GM23338 (cell line): ENCODE results near the gene OR1M1. TPM values are rescaled to one million over a fixed set of nuclear protein-coding genes. Genes with fewer than 3 reads are reported as not detected.

Source experiments
- ATAC-seq: fragments of 200-7000 bp; cut with Tn5 transposase; 3 replicates; pipeline ENCODE4 v1.9.1; 2020
- DNase-seq: peaks from one replicate; pipeline ENCODE4 v3.0.0-alpha.2; 2015; ENCODE audit warnings: low spot score
- H2AFZ ChIP-seq: fragments of 200-600 bp; sonication (generic); 2 replicates; pipeline ENCODE4 v1.8.0; 2016; ENCODE audit warnings: antibody characterized with exemption, mild to moderate bottlenecking, moderate library complexity
- H3F3A ChIP-seq: fragments of 200-600 bp; sonication (generic); replicated peaks from 2 replicates; pipeline ENCODE4 v1.8.0; 2017; ENCODE audit warnings: antibody characterized with exemption, mixed run types, low read depth
- H3K27ac ChIP-seq: fragments of 200-600 bp; sonication (generic); 2 replicates; pipeline ENCODE4 v1.6.1; 2016; ENCODE audit warnings: low read depth
- H3K27me3 ChIP-seq: fragments of 200-600 bp; sonication (generic); 2 replicates; pipeline ENCODE4 v1.8.0; 2016; ENCODE audit warnings: mild to moderate bottlenecking, mixed run types, moderate library complexity; ENCODE audit not compliant: insufficient read depth
- H3K36me3 ChIP-seq: fragments of 200-600 bp; sonication (generic); 2 replicates; pipeline ENCODE4 v1.8.0; 2016; ENCODE audit warnings: mild to moderate bottlenecking; ENCODE audit not compliant: insufficient read depth
- H3K4me1 ChIP-seq: fragments of 200-600 bp; sonication (generic); 2 replicates; pipeline ENCODE4 v1.8.0; 2016; ENCODE audit warnings: mild to moderate bottlenecking, moderate library complexity; ENCODE audit not compliant: insufficient read depth
- H3K4me2 ChIP-seq: fragments of 200-600 bp; sonication (generic); 2 replicates; pipeline ENCODE4 v1.7.1; 2017; ENCODE audit warnings: mixed run types
- H3K4me3 ChIP-seq: fragments of 200-600 bp; sonication (generic); 2 replicates; pipeline ENCODE4 v1.6.1; 2016; ENCODE audit warnings: mixed run types
- H3K79me2 ChIP-seq: fragments of 200-600 bp; sonication (generic); replicated peaks from 2 replicates; pipeline ENCODE4 v1.8.0; 2017; ENCODE audit warnings: mild to moderate bottlenecking; ENCODE audit not compliant: insufficient read depth
- H3K9me2 ChIP-seq: fragments of 200-600 bp; sonication (generic); 2 replicates; pipeline ENCODE4 v1.8.0; 2017; ENCODE audit not compliant: insufficient read depth
- H4K20me1 ChIP-seq: fragments of 200-600 bp; sonication (generic); replicated peaks from 2 replicates; pipeline ENCODE4 v1.8.0; 2017; ENCODE audit warnings: mild to moderate bottlenecking; ENCODE audit not compliant: insufficient read depth
- H3K27ac Mint-ChIP-seq: 2 replicates; pipeline ENCODE4 v1.8.0; 2020; ENCODE audit warnings: inconsistent platforms, mild to moderate bottlenecking, moderate library complexity, mixed read lengths
- H3K27me3 Mint-ChIP-seq: 3 replicates; pipeline ENCODE4 v1.8.0; 2022; ENCODE audit warnings: low read depth, mild to moderate bottlenecking, moderate library complexity, mixed read lengths, inconsistent platforms; ENCODE audit not compliant: insufficient read depth, poor library complexity
- H3K36me3 Mint-ChIP-seq: 3 replicates; pipeline ENCODE4 v1.8.0; 2021; ENCODE audit warnings: low read depth, mild to moderate bottlenecking, inconsistent platforms, moderate library complexity, mixed read lengths
- H3K4me1 Mint-ChIP-seq: 3 replicates; pipeline ENCODE4 v1.8.0; 2020; ENCODE audit warnings: mild to moderate bottlenecking, inconsistent platforms, mixed read lengths
- H3K4me3 Mint-ChIP-seq: 3 replicates; pipeline ENCODE4 v1.8.0; 2021; ENCODE audit warnings: moderate library complexity, mild to moderate bottlenecking, inconsistent platforms, mixed read lengths
- H3K9me3 Mint-ChIP-seq: 3 replicates; pipeline ENCODE4 v1.8.0; 2020; ENCODE audit warnings: moderate library complexity, mild to moderate bottlenecking, inconsistent platforms, mixed read lengths
- CREB1 ChIP-seq: fragments of 250-450 bp; sonication (Bioruptor Pico); IDR thresholded peaks from 2 replicates; pipeline ENCODE4 v1.5.0; 2020; ENCODE audit warnings: low read depth, mild to moderate bottlenecking, moderate library complexity
- EZH2 ChIP-seq: fragments of 200-600 bp; sonication (generic); IDR thresholded peaks from one replicate; pipeline ENCODE4 v1.8.0; 2017; ENCODE audit warnings: antibody characterized with exemption, mild to moderate bottlenecking, low read depth; ENCODE audit not compliant: unreplicated experiment
- EZH2phosphoT487 ChIP-seq: fragments of 200-600 bp; sonication (generic); IDR thresholded peaks from one replicate; pipeline ENCODE4 v1.8.1; 2018; ENCODE audit warnings: antibody characterized with exemption; ENCODE audit not compliant: unreplicated experiment
- JUNB ChIP-seq: IDR thresholded peaks from one replicate; pipeline ENCODE4 v1.6.1; 2016; ENCODE audit warnings: antibody characterized with exemption; ENCODE audit not compliant: unreplicated experiment
- NANOG ChIP-seq: IDR thresholded peaks from 2 replicates; pipeline ENCODE4 v1.6.1; 2016; ENCODE audit warnings: antibody characterized with exemption, borderline replicate concordance
- POLR2AphosphoS5 ChIP-seq: IDR thresholded peaks from 2 replicates; pipeline ENCODE4 v1.6.1; 2016; ENCODE audit warnings: antibody characterized with exemption, low read depth
- STAT1 ChIP-seq: IDR thresholded peaks from one replicate; pipeline ENCODE4 v1.6.1; 2016; ENCODE audit warnings: antibody characterized with exemption; ENCODE audit not compliant: unreplicated experiment
- ZNF114 ChIP-seq: fragments of 250-450 bp; sonication (Bioruptor Pico); IDR thresholded peaks from 2 replicates; pipeline ENCODE4 v1.5.0; 2020; ENCODE audit warnings: mild to moderate bottlenecking, moderate library complexity
- polyA plus RNA-seq: library from polyadenylated mRNA; unstranded; fragments of >200 nt; fragmentation: Nextera tagmentation; extraction: Ambion mirVana; gene quantifications from 2 replicates; pipeline ENCODE4 v1.2.1, GENCODE V29; 2016
- total RNA-seq: library from RNA; depleted of rRNA; stranded (reverse); fragments of >200 nt; shearing (Covaris generic); gene quantifications from 2 replicates; pipeline ENCODE4 v1.2.3, GENCODE V29; 2014
- TF ChIP-seq, protein P1 (sequence below): IDR thresholded peaks from 2 replicates; pipeline ENCODE4 v1.6.1; 2016; ENCODE audit warnings: antibody characterized with exemption
- TF ChIP-seq, protein P2 (sequence below), 2 experiments: fragments of 200-600 bp in 1 of 2; sonication (generic) in 1 of 2; conservative IDR thresholded peaks; 2 replicates each; pipeline versions ENCODE4 v1.5.1 to v1.6.1; 2016 to 2017; ENCODE audit warnings: antibody characterized with exemption in 2 of 2, low read depth in 2 of 2, mild to moderate bottlenecking in 2 of 2, moderate library complexity in 1 of 2
- TF ChIP-seq, protein P3 (sequence below): fragments of 250-450 bp; sonication (Bioruptor Pico); IDR thresholded peaks from 2 replicates; pipeline ENCODE4 v1.5.0; 2020; ENCODE audit warnings: mild to moderate bottlenecking, moderate library complexity

OR1M1 gene
- total and polyA plus RNA-seq, 2 experiments from 2014 or later = not detected

DNA sequence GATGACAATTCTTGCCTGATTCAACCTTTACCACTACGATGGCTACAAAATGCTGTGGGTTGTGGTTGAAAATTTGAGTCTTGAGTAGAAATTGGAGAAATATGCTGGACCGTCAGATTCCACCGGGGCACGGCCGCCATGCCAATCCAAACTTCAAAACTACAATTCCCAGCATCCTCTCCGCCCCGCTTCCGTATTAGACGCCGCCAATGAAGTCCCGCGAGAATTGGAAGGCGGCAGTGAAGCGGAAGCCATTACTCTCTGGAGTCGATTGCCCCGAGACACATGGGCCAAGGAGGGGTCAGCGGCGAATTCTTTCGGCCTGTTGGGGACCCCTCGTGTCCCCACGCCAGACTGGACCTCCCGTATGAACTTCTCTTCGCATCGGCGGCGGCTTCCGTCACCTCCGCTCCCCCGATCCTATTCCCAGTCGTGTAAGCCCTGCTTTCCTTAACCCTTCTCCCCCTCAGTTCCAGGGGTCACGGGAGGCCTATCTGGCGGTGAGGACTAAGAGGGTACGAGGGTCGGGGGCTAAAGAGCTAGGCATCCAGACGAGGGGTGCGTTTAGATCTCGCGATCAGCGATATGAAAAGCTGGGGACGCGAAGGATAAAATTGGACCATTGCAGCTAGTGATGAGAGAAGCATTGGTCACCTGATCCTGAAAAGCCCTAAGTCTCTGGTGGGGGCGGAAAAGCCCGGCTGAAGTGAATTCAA, 53.5 kb downstream of the OR1M1 start, which contains the start of gene ZNF317:
TSS of gene ZNF317 (plus strand) at position 239 of the 716 bp plus-strand sequence. CDS start 15,620 bp downstream, outside the sequence.
- Histone ChIP-seq H3K27ac (peak within 1 kb of the TSS; percentile 84), H3F3A (no peaks in the 10 kb centered on the region), H3K36me3 (no peaks in the 10 kb centered on the region), H2AFZ (peak within 1 kb of the TSS; percentile 100), H3K4me2 (peak within 1 kb of the TSS; percentile 81), H3K27me3 (no peaks in the 10 kb centered on the region), H3K9me2 (no peaks in the 10 kb centered on the region), H3K4me3 (peak within 1 kb of the TSS; percentile 91), H3K4me1 (peaks cover 21% of the 10 kb centered on the region), H4K20me1 (peaks cover 29% of the 10 kb centered on the region), H3K79me2 (peaks cover 51% of the 10 kb centered on the region)
- H3K27me3 Mint-ChIP-seq = peaks cover 7% of the 10 kb centered on the region
- peak; percentile 97 for DNase-seq
- H3K27ac Mint-ChIP-seq = peak within 1 kb of the TSS; percentile 99
- peaks cover 43% of the 10 kb centered on the region for H3K36me3 Mint-ChIP-seq
- H3K9me3 Mint-ChIP-seq = peaks cover 32% of the 10 kb centered on the region
- peaks cover 6% of the 10 kb centered on the region; the same call in 1 of the 3 replicates for H3K4me1 Mint-ChIP-seq
- H3K4me3 Mint-ChIP-seq = peak within 1 kb of the TSS; percentile 99
- ATAC-seq = peak; percentile 95
- TF ChIP-seq, protein P1, sequence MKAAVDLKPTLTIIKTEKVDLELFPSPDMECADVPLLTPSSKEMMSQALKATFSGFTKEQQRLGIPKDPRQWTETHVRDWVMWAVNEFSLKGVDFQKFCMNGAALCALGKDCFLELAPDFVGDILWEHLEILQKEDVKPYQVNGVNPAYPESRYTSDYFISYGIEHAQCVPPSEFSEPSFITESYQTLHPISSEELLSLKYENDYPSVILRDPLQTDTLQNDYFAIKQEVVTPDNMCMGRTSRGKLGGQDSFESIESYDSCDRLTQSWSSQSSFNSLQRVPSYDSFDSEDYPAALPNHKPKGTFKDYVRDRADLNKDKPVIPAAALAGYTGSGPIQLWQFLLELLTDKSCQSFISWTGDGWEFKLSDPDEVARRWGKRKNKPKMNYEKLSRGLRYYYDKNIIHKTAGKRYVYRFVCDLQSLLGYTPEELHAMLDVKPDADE = peak; percentile 91
- peak; percentile 69; the same call in 1 of the 2 replicates for TF ChIP-seq CREB1
- peak; percentile 87 for TF ChIP-seq POLR2AphosphoS5
- TF ChIP-seq EZH2phosphoT487 = no peak
- TF ChIP-seq STAT1 = no peak
- no peak for TF ChIP-seq JUNB

DNA sequence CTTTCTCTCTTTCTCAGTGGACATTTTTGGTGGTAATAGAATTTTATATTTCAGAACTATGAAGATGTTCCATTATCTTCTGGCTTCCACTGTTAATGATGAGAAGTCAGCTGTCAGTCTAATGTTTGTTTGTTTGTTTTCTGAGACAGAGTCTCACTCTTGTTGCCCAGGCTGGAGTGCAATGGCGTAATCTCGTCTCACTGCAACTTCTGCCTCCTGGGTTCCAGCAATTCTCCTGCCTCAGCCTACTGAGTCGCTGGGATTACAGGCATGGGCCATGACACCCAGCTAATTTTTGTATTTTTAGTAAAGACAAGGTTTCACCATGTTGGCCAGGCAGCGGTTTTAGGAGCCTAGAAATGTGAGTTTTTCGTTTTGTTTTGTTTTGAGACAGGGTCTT, 58.1 kb downstream of the OR1M1 start:
- Histone ChIP-seq H2AFZ (no peak overlapping the region), H3K4me2 (no peak overlapping the region), H3K27me3 (no peaks in the 10 kb centered on the region), H3K27ac (no peak overlapping the region), H3K79me2 (peaks cover 97% of the 10 kb centered on the region), H3K9me2 (no peaks in the 10 kb centered on the region), H3K4me3 (no peak overlapping the region), H3K4me1 (peaks cover 30% of the 10 kb centered on the region), H4K20me1 (peaks cover 54% of the 10 kb centered on the region), H3K36me3 (no peaks in the 10 kb centered on the region), H3F3A (no peaks in the 10 kb centered on the region)
- DNase-seq (no peak), ATAC-seq (no peak)
- no peak overlapping the region for H3K4me3 Mint-ChIP-seq
- H3K27ac Mint-ChIP-seq = no peak overlapping the region
- H3K27me3 Mint-ChIP-seq = peaks cover 15% of the 10 kb centered on the region
- peaks cover 66% of the 10 kb centered on the region for H3K9me3 Mint-ChIP-seq
- H3K4me1 Mint-ChIP-seq = peaks cover 6% of the 10 kb centered on the region; the same call in 1 of the 3 replicates
- H3K36me3 Mint-ChIP-seq = peaks cover 88% of the 10 kb centered on the region
- TF ChIP-seq, protein P2, sequence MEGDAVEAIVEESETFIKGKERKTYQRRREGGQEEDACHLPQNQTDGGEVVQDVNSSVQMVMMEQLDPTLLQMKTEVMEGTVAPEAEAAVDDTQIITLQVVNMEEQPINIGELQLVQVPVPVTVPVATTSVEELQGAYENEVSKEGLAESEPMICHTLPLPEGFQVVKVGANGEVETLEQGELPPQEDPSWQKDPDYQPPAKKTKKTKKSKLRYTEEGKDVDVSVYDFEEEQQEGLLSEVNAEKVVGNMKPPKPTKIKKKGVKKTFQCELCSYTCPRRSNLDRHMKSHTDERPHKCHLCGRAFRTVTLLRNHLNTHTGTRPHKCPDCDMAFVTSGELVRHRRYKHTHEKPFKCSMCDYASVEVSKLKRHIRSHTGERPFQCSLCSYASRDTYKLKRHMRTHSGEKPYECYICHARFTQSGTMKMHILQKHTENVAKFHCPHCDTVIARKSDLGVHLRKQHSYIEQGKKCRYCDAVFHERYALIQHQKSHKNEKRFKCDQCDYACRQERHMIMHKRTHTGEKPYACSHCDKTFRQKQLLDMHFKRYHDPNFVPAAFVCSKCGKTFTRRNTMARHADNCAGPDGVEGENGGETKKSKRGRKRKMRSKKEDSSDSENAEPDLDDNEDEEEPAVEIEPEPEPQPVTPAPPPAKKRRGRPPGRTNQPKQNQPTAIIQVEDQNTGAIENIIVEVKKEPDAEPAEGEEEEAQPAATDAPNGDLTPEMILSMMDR (conservative IDR thresholded peaks at IDR 0.05; ENCODE audit: low read depth in 2 of 2) = no peak
- TF ChIP-seq NANOG (no peak), EZH2 (no peak), JUNB (no peak), ZNF114 (CRISPR knock-in tag) (no peak)
- TF ChIP-seq, protein P1 = no peak
- TF ChIP-seq, protein P3, sequence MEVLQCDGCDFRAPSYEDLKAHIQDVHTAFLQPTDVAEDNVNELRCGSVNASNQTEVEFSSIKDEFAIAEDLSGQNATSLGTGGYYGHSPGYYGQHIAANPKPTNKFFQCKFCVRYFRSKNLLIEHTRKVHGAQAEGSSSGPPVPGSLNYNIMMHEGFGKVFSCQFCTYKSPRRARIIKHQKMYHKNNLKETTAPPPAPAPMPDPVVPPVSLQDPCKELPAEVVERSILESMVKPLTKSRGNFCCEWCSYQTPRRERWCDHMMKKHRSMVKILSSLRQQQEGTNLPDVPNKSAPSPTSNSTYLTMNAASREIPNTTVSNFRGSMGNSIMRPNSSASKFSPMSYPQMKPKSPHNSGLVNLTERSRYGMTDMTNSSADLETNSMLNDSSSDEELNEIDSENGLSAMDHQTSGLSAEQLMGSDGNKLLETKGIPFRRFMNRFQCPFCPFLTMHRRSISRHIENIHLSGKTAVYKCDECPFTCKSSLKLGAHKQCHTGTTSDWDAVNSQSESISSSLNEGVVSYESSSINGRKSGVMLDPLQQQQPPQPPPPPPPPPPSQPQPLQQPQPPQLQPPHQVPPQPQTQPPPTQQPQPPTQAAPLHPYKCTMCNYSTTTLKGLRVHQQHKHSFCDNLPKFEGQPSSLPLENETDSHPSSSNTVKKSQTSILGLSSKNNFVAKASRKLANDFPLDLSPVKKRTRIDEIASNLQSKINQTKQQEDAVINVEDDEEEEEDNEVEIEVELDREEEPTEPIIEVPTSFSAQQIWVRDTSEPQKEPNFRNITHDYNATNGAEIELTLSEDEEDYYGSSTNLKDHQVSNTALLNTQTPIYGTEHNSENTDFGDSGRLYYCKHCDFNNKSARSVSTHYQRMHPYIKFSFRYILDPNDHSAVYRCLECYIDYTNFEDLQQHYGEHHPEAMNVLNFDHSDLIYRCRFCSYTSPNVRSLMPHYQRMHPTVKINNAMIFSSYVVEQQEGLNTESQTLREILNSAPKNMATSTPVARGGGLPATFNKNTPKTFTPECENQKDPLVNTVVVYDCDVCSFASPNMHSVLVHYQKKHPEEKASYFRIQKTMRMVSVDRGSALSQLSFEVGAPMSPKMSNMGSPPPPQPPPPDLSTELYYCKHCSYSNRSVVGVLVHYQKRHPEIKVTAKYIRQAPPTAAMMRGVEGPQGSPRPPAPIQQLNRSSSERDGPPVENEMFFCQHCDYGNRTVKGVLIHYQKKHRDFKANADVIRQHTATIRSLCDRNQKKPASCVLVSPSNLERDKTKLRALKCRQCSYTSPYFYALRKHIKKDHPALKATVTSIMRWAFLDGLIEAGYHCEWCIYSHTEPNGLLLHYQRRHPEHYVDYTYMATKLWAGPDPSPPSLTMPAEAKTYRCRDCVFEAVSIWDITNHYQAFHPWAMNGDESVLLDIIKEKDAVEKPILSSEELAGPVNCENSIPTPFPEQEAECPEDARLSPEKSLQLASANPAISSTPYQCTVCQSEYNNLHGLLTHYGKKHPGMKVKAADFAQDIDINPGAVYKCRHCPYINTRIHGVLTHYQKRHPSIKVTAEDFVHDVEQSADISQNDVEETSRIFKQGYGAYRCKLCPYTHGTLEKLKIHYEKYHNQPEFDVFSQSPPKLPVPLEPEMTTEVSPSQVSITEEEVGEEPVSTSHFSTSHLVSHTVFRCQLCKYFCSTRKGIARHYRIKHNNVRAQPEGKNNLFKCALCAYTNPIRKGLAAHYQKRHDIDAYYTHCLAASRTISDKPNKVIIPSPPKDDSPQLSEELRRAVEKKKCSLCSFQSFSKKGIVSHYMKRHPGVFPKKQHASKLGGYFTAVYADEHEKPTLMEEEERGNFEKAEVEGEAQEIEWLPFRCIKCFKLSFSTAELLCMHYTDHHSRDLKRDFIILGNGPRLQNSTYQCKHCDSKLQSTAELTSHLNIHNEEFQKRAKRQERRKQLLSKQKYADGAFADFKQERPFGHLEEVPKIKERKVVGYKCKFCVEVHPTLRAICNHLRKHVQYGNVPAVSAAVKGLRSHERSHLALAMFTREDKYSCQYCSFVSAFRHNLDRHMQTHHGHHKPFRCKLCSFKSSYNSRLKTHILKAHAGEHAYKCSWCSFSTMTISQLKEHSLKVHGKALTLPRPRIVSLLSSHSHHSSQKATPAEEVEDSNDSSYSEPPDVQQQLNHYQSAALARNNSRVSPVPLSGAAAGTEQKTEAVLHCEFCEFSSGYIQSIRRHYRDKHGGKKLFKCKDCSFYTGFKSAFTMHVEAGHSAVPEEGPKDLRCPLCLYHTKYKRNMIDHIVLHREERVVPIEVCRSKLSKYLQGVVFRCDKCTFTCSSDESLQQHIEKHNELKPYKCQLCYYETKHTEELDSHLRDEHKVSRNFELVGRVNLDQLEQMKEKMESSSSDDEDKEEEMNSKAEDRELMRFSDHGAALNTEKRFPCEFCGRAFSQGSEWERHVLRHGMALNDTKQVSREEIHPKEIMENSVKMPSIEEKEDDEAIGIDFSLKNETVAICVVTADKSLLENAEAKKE (CRISPR knock-in tag) = no peak
